Natural killer cell treated with Interleukin-12 subunit alpha and Interleukin-12 subunit beta and Interleukin-15 and Interleukin-18, amount 100 ng/mL, for 72 hours (primary cell): ENCODE data around the gene ZFAND2B. TPM values are rescaled to one million over a fixed set of nuclear protein-coding genes. Genes with fewer than 3 reads are reported as not detected.
A peak's percentile ranks its signal among the peaks of the same experiment; 100 is the strongest.

Source experiments
- ATAC-seq, 2 donors: fragments of 150-1000 bp; cut with Tn5 transposase in 1 of 2; sonication (Bioruptor Pico), chemical (Tn5 transposase) in 1 of 2; 2 replicates each; pipeline ENCODE4 v1.10.0; 2021
- DNase-seq: peaks from one replicate; pipeline ENCODE4 v3.0.0; 2022; ENCODE audit warnings: low spot score
- H3K27ac Mint-ChIP-seq, 2 donors: 1 replicate in 1 of 2; 2 replicates in 1 of 2; pipeline ENCODE4 v1.8.0; 2022; ENCODE audit warnings: mixed read lengths in 2 of 2, mild to moderate bottlenecking in 1 of 2, moderate library complexity in 1 of 2
- H3K27me3 Mint-ChIP-seq, 2 donors: 1 replicate in 1 of 2; 2 replicates in 1 of 2; pipeline ENCODE4 v1.8.0; 2022; ENCODE audit warnings: mixed read lengths in 2 of 2
- H3K36me3 Mint-ChIP-seq: one replicate; pipeline ENCODE4 v1.8.0; 2022; ENCODE audit warnings: mixed read lengths
- H3K4me1 Mint-ChIP-seq, 2 donors: 1 replicate in 1 of 2; 2 replicates in 1 of 2; pipeline ENCODE4 v1.8.0; 2022; ENCODE audit warnings: low read depth in 2 of 2, mixed read lengths in 2 of 2, mild to moderate bottlenecking in 1 of 2
- H3K4me3 Mint-ChIP-seq: one replicate; pipeline ENCODE4 v1.8.0; 2022; ENCODE audit warnings: mixed read lengths
- H3K9me3 Mint-ChIP-seq: 2 replicates; pipeline ENCODE4 v1.8.0; 2022; ENCODE audit warnings: mixed read lengths
- total RNA-seq, 2 donors: library from RNA; stranded (reverse); gene quantifications; one replicate each; pipeline ENCODE4 v1.2.3, GENCODE V29; 2022

ZFAND2B gene
- total RNA-seq, 2 donors from 2014 or later, result 40.4 to 51.8 TPM

- H3K27me3 Mint-ChIP-seq, result no peaks in the 10 kb centered on the region
- H3K27ac Mint-ChIP-seq, result peak within 1 kb of the TSS; percentile 96 to 97
- H3K9me3 Mint-ChIP-seq, result no peaks in the 10 kb centered on the region
- DNase-seq, result peak; percentile 99
- peak within 1 kb of the TSS; percentile 99 for H3K4me3 Mint-ChIP-seq
- peaks cover 19% of the 10 kb centered on the region for H3K36me3 Mint-ChIP-seq
- peak; percentile 98 to 99 for ATAC-seq
- peaks cover 24 to 38% of the 10 kb centered on the region in 2 donors for H3K4me1 Mint-ChIP-seq
These were observed 22.9 kb downstream of the ZFAND2B start, which contains the start of the genes ANKZF1 and ATG9A for GRCh38 chr2:219229305-219230058. Gene ANKZF1, plus strand, starts transcription at chr2:219229806. Its CDS starts 452 bp downstream, at chr2:219230258. Gene ATG9A, minus strand, starts transcription at chr2:219229636. Its CDS starts 1,612 bp downstream, at chr2:219228024.

GRCh38 chr2:219230059-219230540 is 23.5 kb downstream of the ZFAND2B start:
- no peaks in the 10 kb centered on the region for H3K27me3 Mint-ChIP-seq
- peaks cover 24% of the 10 kb centered on the region for H3K36me3 Mint-ChIP-seq
- peaks cover 23 to 33% of the 10 kb centered on the region in 2 donors for H3K4me1 Mint-ChIP-seq

GRCh38 chr2:219234331-219234730 is 27.7 kb downstream of the ZFAND2B start:
- Mint-ChIP-seq H3K36me3 (peaks cover 25% of the 10 kb centered on the region), H3K4me3 (no peak overlapping the region)

More at GRCh38 chr2:219230059-219230540, 23.5 kb downstream of the ZFAND2B start:
- H3K27ac Mint-ChIP-seq, result peak overlapping the region; percentile 96 to 97
- ATAC-seq (peak; percentile 22 to 49), DNase-seq (peak; percentile 79)
- no peaks in the 10 kb centered on the region for H3K9me3 Mint-ChIP-seq
- H3K4me3 Mint-ChIP-seq, result peak overlapping the region; percentile 99

GRCh38 chr2:219243291-219243761 is 36.7 kb downstream of the ZFAND2B start:
- H3K27ac Mint-ChIP-seq, result peak overlapping the region in 1 of 2 donors; percentile 78
- H3K4me3 Mint-ChIP-seq, result no peak overlapping the region
- H3K36me3 Mint-ChIP-seq, result no peaks in the 10 kb centered on the region
- no peaks in the 10 kb centered on the region for H3K27me3 Mint-ChIP-seq
- H3K4me1 Mint-ChIP-seq, result peaks cover 32 to 33% of the 10 kb centered on the region in 2 donors
- DNase-seq (no peak), ATAC-seq (no peak)
- H3K9me3 Mint-ChIP-seq, result no peaks in the 10 kb centered on the region

More at GRCh38 chr2:219234331-219234730, 27.7 kb downstream of the ZFAND2B start:
- no peak for DNase-seq
- no peak for ATAC-seq
- Mint-ChIP-seq H3K27ac (no peak overlapping the region), H3K9me3 (no peaks in the 10 kb centered on the region), H3K4me1 (peaks cover 10 to 21% of the 10 kb centered on the region in 2 donors), H3K27me3 (no peaks in the 10 kb centered on the region)

GRCh38 chr2:219244789-219245147 is 38.2 kb downstream of the ZFAND2B start:
- DNase-seq (no peak), ATAC-seq (no peak)
- H3K9me3 Mint-ChIP-seq, result no peaks in the 10 kb centered on the region
- H3K27me3 Mint-ChIP-seq, result no peaks in the 10 kb centered on the region
- peak overlapping the region; percentile 92 to 94 for H3K27ac Mint-ChIP-seq
- no peaks in the 10 kb centered on the region for H3K36me3 Mint-ChIP-seq
- peak overlapping the region; percentile 96 for H3K4me3 Mint-ChIP-seq
- peaks cover 46 to 47% of the 10 kb centered on the region in 2 donors for H3K4me1 Mint-ChIP-seq

- H3K27me3 Mint-ChIP-seq, result no peaks in the 10 kb centered on the region
- peaks cover 2% of the 10 kb centered on the region for H3K36me3 Mint-ChIP-seq
- peak within 1 kb of the TSS; percentile 92 to 94 for H3K27ac Mint-ChIP-seq
- peak; percentile 91 to 93 for ATAC-seq
- H3K9me3 Mint-ChIP-seq, result no peaks in the 10 kb centered on the region
- DNase-seq, result peak; percentile 96
- H3K4me3 Mint-ChIP-seq, result peak within 1 kb of the TSS; percentile 96
- peaks cover 52 to 53% of the 10 kb centered on the region in 2 donors for H3K4me1 Mint-ChIP-seq
These were observed 38.7 kb downstream of the ZFAND2B start, which contains the start of the genes GLB1L and STK16 for GRCh38 chr2:219245148-219245898. Gene GLB1L, minus strand, starts transcription at chr2:219245444. Its CDS starts 1,871 bp downstream, at chr2:219243573. Gene STK16, plus strand, starts transcription at chr2:219245479. Its CDS starts 521 bp downstream, at chr2:219246000.

GRCh38 chr2:219245899-219246230 is 39.3 kb downstream of the ZFAND2B start:
- DNase-seq (no peak), ATAC-seq (no peak)
- Mint-ChIP-seq H3K27ac (peak overlapping the region; percentile 92 to 94), H3K9me3 (no peaks in the 10 kb centered on the region), H3K4me1 (peaks cover 57 to 58% of the 10 kb centered on the region in 2 donors), H3K36me3 (peaks cover 7% of the 10 kb centered on the region), H3K4me3 (peak overlapping the region; percentile 96), H3K27me3 (no peaks in the 10 kb centered on the region)

GRCh38 chr2:219246559-219246958 is 40.0 kb downstream of the ZFAND2B start:
- Mint-ChIP-seq H3K27ac (peak overlapping the region; percentile 92 to 94), H3K4me1 (peaks cover 64% of the 10 kb centered on the region in 2 donors), H3K27me3 (no peaks in the 10 kb centered on the region), H3K4me3 (peak overlapping the region; percentile 96), H3K36me3 (peaks cover 9% of the 10 kb centered on the region), H3K9me3 (no peaks in the 10 kb centered on the region)
- no peak for DNase-seq
- ATAC-seq, result no peak

- H3K4me1 Mint-ChIP-seq, result peaks cover 72 to 78% of the 10 kb centered on the region in 2 donors
- ATAC-seq (peak; percentile 52 to 64), DNase-seq (no peak)
- H3K9me3 Mint-ChIP-seq, result no peaks in the 10 kb centered on the region
- H3K27ac Mint-ChIP-seq, result peak overlapping the region; percentile 92 to 94
- peaks cover 9% of the 10 kb centered on the region for H3K36me3 Mint-ChIP-seq
- no peaks in the 10 kb centered on the region for H3K27me3 Mint-ChIP-seq
- H3K4me3 Mint-ChIP-seq, result peak overlapping the region; percentile 96
These were observed 41.4 kb downstream of the ZFAND2B start for GRCh38 chr2:219247678-219248642.

GRCh38 chr2:219248845-219249202 is 42.2 kb downstream of the ZFAND2B start:
- H3K27me3 Mint-ChIP-seq, result no peaks in the 10 kb centered on the region
- H3K4me3 Mint-ChIP-seq, result peak overlapping the region; percentile 90
- peaks cover 9% of the 10 kb centered on the region for H3K36me3 Mint-ChIP-seq
- DNase-seq (no peak), ATAC-seq (no peak)
- H3K27ac Mint-ChIP-seq, result peak overlapping the region; percentile 92 to 94
- H3K4me1 Mint-ChIP-seq, result peaks cover 77 to 82% of the 10 kb centered on the region in 2 donors
- no peaks in the 10 kb centered on the region for H3K9me3 Mint-ChIP-seq

GRCh38 chr2:219249203-219249980 is 42.8 kb downstream of the ZFAND2B start:
- Mint-ChIP-seq H3K27me3 (no peaks in the 10 kb centered on the region), H3K27ac (peak overlapping the region; percentile 92 to 94), H3K9me3 (no peaks in the 10 kb centered on the region), H3K4me3 (peak overlapping the region; percentile 90), H3K4me1 (peaks cover 77 to 81% of the 10 kb centered on the region in 2 donors), H3K36me3 (peaks cover 9% of the 10 kb centered on the region)
- DNase-seq, result no peak
- no peak for ATAC-seq
